ENCODE measurements around the gene OR9Q1. TPM values are rescaled to one million over a fixed set of nuclear protein-coding genes. Genes with fewer than 3 reads are reported as not detected.

The OR9Q1 gene
- total and polyA plus RNA-seq, 2 of the 13 experiments (the other 11 are each of a cell fraction or from before 2014, with no cell fraction given): not detected

GRCh38 chr11:58165504-58166106 is 141.9 kb downstream of the OR9Q1 start (continued):
- TF ChIP-seq ATF5 (CRISPR knock-in tag; IDR thresholded peaks at IDR 0.05; ENCODE audit: low read depth): no peak
- no peak for TF ChIP-seq GTF2F1 (IDR thresholded peaks at IDR 0.05; ENCODE audit: low read length)
- TF ChIP-seq SP140L (CRISPR knock-in tag; IDR thresholded peaks at IDR 0.05; ENCODE audit: borderline replicate concordance): no peak
- TF ChIP-seq ZNF75D (CRISPR knock-in tag; IDR thresholded peaks at IDR 0.05; ENCODE audit: borderline replicate concordance): no peak
- TF ChIP-seq ZBTB8A (CRISPR knock-in tag; IDR thresholded peaks at IDR 0.05; ENCODE audit: borderline replicate concordance, low read depth): no peak
- TF ChIP-seq FOXO4 (CRISPR knock-in tag; conservative IDR thresholded peaks at IDR 0.05): no peak
- TF ChIP-seq KDM5A (IDR thresholded peaks at IDR 0.05; ENCODE audit: borderline replicate concordance, low read length): no peak
- TF ChIP-seq SAFB2 (CRISPR knock-in tag; IDR thresholded peaks at IDR 0.05; ENCODE audit: borderline replicate concordance, low read depth): no peak; the same call in 1 of the 2 replicates
- TF ChIP-seq RNF219 (CRISPR knock-in tag; IDR thresholded peaks at IDR 0.05): no peak
- TF ChIP-seq ZNF703 (CRISPR knock-in tag; IDR thresholded peaks at IDR 0.05; ENCODE audit: borderline replicate concordance): peak; percentile 65
- no peak for TF ChIP-seq LCORL (IDR thresholded peaks at IDR 0.05)
- peak; percentile 91 for TF ChIP-seq LCORL (CRISPR knock-in tag; IDR thresholded peaks at IDR 0.05)
- no peak for TF ChIP-seq NFIB (CRISPR knock-in tag; IDR thresholded peaks at IDR 0.05; ENCODE audit: borderline replicate concordance)
- TF ChIP-seq LRRFIP1 (CRISPR knock-in tag; conservative IDR thresholded peaks at IDR 0.05): no peak
- TF ChIP-seq ZNF737 (CRISPR knock-in tag; IDR thresholded peaks at IDR 0.05; ENCODE audit: borderline replicate concordance): no peak
- TF ChIP-seq POLR2AphosphoS5 (IDR thresholded peaks at IDR 0.05; ENCODE audit: low read depth, low read length): no peak
- peak; percentile 60; the same call in 1 of the 2 replicates for TF ChIP-seq TFE3 (CRISPR knock-in tag; IDR thresholded peaks at IDR 0.05)
- peak; percentile 68; the same call in 1 of the 2 replicates for TF ChIP-seq ZBTB3 (CRISPR knock-in tag; IDR thresholded peaks at IDR 0.05; ENCODE audit: borderline replicate concordance, low read depth)
- TF ChIP-seq HDAC1 (CRISPR knock-in tag; IDR thresholded peaks at IDR 0.05): peak; percentile 87
- no peak for TF ChIP-seq ZBTB26 (CRISPR knock-in tag; IDR thresholded peaks at IDR 0.05; ENCODE audit: borderline replicate concordance)
